GM21576 (cell line): Measurements from ENCODE around the gene LTK.
A peak's percentile ranks its signal among the peaks of the same experiment; 100 is the strongest.

Experiments
- ATAC-seq: cut with Tn5 transposase; IDR thresholded peaks from one replicate; pipeline ENCODE4 v1.9.1; 2021; ENCODE audit warnings: mild to moderate bottlenecking, moderate library complexity; ENCODE audit not compliant: unreplicated experiment

Gene LTK

GRCh38 chr15:41535544-41535943, 21.9 kb upstream of the LTK start:
- no peak for ATAC-seq

GRCh38 chr15:41530363-41530956, 16.8 kb upstream of the LTK start:
- ATAC-seq: no peak

- no peak for ATAC-seq
These were observed 9.5 kb upstream of the LTK start for GRCh38 chr15:41523097-41523496.

GRCh38 chr15:41521614-41522013, 8.0 kb upstream of the LTK start:
- no peak for ATAC-seq

- ATAC-seq: no peak
These were observed 7.0 kb upstream of the LTK start for GRCh38 chr15:41520636-41521035.

GRCh38 chr15:41517895-41518449, 4.3 kb upstream of the LTK start:
- no peak for ATAC-seq

- ATAC-seq: peak; percentile 43
These were observed 604 bp downstream of the LTK start for GRCh38 chr15:41512940-41513505.

- ATAC-seq: peak; percentile 8
These were observed 1.1 kb downstream of the LTK start for GRCh38 chr15:41512512-41512939.

- ATAC-seq: no peak
These were observed 1.7 kb downstream of the LTK start for GRCh38 chr15:41511899-41512369.

DNA sequence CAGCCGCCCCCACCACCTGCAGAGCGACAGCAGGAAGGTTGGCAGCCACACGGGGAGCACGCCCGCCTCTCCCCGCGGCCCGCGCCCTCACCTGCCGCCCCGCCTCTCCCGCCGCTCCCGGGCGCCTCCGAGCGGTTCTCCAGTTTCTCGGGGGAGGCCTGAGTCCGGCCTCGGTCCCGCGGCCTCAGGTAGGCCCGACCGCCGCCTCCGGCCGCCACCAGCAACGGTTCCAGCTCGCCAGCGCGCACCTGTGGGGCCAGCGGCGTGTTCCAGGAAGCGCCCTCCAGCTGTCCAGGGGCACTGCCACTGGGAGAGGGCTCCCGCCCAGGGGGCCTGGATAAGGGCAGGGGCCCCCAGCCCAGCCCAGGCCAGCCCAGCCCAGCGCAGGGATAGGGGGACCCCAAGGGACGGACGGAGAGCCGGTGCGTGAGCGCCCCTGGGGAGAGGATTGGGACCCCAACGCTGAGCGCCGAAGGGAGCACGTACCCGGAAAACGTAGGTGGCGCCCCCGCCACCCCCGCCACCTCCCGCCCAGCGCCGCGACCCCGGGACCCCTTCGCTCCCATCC, 2.2 kb downstream of the LTK start:
- no peak for ATAC-seq

DNA sequence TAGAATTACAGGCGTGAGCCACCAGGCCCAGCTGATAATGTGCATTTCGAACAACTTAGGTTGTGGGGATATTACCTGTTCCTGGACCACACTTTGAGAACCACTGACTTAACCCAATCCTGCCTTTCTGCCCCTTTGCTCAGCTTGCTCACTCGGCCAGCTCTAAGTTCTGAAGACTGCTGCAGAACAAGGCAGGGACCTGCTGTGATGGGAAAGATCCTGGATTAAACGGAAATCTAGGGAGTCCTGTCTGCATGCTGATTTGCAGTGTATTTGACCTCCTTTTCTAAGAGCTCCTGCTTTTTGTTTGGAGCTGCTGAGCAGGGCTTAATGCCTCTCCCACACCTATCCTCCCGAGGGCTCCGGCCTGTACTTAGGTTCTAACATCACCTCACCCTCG, 2.9 kb downstream of the LTK start:
- ATAC-seq: no peak

DNA sequence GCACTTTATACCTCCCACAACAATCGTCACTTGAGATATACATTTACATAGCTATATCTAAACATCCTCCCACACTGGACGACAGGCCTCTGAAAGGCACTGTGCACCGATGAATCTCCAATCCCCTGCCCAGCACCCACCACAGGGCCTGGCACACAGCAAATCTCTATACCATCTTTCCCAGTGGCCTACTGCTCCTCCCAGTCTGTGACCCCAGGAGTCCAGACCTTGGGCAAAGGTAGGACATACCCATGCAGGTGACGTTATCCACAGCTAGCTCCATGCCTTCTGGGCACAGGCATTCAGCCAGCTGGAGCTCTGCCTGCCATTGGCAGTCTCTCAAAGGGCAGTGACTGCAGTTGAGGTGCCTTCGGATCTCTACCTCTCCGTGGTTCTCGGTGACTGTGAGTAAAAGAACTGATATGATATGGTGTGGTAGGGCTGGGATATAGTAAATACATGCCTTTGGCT, 5.8 kb downstream of the LTK start:
- ATAC-seq: no peak

- no peak for ATAC-seq
These were observed 6.8 kb downstream of the LTK start for GRCh38 chr15:41506796-41507341.

- no peak for ATAC-seq
These were observed 7.9 kb downstream of the LTK start for GRCh38 chr15:41505776-41506175.

DNA sequence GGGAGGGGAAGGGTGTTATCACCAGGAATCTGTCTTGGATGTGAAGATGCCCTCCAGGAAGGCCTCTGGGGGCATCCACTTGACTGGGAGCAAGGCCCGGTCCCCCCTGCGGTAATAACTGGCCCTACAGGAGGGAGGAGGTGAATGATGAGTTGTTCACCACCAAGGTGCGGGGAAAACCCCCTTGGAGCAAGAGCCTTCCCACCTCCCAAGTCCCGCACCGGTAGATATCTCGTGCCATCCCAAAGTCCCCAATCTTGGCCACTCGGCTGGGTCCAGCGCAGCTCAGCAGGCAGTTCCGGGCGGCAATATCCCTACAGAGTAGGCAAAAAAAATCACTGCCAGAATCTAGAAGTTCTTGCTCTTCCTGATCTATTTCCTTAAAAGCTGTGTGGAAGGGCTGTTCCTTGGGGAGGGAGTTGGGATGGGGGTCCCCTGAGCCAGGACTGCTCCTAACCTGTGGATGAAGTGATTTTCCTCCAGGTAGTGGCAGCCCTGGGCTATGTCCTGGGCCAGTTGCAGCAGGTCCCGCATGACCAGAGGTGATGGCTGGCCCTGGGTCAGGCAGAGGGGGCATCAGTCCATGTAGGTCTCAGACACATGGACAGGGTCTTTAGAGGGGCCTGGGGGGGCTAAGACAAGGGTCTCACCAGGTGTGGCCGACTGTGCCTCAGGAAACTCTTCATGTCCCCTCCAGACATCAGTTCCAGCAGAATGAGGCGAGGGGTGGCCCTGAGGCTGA, 8.7 kb downstream of the LTK start:
- ATAC-seq: no peak

GRCh38 chr15:41503669-41504010, 10.0 kb downstream of the LTK start:
- no peak for ATAC-seq

DNA sequence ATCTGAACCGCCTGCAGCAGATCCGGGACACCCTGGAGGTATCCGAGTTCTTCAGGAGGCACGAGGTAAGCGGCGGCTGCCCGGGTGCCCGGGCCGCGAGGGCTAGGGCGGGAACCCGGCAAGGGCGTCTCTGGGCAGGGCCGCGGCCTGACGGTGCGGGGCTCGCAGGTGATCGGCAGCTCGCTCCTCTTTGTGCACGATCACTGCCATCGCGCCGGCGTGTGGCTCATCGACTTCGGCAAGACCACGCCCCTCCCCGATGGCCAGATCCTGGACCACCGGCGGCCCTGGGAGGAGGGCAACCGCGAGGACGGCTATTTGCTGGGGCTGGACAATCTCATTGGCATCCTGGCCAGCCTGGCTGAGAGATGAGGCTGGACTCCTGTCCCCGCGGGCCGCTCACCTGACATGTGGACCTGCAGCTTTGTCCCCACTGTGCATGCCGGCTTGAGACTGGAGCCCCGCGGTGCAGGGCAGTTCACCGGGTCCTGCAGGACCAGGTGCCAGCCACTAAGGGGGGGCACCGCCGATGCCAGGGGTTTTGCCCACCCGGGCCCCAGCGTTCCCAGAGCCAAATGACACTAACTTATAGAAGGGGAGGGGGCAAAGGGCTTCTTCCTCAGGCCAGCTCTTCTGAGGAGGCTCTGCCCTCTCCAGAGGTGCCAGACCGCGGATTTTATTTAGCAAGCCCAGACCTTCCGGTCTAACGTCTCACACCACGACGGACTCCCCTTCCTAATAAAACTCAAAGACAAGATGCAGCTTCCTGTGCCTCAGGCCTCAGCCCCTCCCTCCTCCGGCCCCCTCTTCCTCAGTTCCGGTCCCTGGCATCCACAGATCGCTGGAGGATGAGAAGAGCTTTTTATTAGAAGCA, 10.6 kb downstream of the LTK start:
- no peak for ATAC-seq

DNA sequence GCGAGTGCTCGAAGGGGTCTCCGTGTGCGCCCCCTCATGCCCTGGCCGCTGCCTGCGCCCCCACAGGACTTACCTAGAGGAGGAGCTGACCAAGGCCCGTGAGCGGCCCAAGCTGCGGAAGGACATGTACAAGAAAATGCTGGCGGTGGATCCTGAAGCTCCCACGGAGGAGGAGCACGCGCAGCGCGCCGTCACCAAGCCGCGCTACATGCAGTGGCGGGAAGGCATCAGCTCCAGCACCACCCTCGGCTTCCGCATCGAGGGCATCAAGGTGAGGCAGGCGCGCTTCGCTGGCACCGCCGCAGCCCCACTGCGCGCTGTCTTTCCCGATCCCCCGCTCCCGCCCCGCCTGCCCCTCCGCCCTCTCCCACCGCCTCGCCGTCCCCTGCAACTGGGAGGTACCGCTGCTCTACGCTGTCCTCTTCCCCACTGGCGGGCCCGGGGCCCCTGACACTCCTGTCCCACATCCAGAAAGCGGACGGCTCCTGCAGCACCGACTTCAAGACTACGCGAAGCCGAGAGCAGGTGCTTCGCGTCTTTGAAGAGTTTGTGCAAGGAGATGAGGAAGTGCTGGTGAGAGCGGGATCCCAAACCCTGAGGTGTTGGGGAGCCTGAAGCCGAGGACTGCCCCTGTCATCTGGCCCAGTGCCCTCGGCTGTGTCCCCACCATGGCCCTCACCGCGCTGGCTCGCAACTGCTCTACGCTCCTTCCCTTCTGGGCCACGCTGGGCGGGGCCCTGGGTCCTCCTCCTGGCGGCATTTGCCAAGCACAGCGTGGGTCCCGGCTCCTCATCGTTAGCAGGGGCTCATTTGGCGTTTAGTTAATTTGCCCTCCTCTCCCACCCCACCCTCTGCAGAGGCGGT, 11.5 kb downstream of the LTK start:
- ATAC-seq: no peak

DNA sequence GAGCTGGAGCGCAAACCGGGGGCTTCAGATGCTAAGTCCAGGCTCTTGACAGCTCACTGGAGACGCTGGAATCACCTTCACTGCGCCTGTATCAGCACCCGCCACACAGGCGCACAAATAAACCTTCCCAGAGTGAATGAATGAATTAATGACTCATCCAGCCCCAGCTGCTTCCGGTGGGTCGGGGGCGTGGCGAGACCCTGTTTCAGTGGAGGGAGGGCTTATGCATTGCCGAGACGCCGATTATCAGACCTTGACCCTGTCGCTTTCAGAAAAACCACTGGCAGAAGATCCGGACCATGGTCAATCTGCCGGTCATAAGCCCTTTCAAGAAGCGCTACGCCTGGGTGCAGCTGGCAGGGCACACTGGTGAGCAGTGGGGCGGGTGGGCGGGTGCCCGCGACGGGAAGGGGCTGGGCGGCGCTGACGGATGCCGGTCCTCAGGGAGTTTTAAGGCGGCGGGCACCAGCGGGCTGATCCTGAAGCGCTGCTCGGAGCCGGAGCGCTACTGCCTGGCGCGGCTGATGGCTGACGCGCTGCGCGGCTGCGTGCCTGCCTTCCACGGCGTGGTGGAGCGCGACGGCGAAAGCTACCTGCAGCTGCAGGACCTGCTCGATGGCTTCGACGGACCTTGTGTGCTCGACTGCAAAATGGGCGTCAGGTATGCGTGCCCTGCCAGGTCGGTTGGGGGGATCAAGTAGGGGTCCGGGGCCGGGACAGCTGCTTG, 12.3 kb downstream of the LTK start:
- ATAC-seq: no peak
